Measurements from ENCODE around the gene CYP46A1.
A peak's percentile ranks its signal among the peaks of the same experiment; 100 is the strongest.

The CYP46A1 gene

DNA sequence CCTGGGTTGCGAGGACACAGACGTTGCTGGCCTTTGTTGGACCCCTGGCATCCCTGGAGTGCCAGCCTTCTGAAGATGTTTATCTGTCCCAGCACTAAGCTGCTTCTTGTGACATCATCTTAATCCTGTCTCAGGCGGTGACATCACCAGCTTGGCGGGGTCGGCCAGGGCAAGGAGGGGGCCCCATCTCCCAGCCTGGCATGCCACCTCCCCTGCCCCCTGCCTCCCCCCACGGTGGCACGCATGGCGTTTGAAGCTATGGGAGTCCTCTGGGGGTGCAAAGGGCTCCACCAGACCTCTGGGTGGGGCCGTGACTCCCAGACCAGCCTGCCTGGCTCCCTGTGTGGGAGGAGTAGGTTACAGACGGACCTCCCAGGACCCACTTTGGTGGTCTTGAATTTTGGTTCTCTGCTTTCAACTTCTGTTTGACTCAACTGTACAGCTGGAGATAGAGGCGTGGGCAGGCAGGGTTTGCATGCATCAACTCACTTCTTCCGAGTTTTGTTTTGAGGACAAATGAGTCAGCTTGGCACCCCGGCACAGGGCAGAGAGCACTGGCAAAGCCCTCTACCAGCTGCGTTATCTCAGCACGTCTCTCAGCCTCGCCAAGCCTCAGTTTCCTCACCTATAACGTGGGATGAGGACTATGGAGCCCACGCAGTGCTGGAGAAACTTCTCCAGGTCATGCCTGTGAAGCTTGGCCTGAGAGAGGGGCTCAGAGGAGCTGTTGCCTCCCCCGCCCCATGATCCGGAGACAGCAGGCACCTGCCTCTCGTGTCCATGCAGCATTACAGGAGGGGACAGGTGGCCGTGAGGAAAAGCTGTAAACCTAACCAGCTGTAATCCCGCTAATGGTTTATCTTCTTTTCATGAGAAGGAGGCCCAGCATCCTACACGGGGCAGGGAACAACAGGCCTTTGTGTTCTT lies 70.3 kb downstream of the CYP46A1 start:
- no peak for DNase-seq (ENCODE audit: low read depth, low spot score)
- no peak overlapping the region for H3K27ac ChIP-seq (ENCODE audit: low read length)
- H3K4me1 ChIP-seq (ENCODE audit: control insufficient read depth, insufficient read depth, low read length): peaks cover 2% of the 10 kb centered on the region; the same call in 1 of the 2 replicates

DNA sequence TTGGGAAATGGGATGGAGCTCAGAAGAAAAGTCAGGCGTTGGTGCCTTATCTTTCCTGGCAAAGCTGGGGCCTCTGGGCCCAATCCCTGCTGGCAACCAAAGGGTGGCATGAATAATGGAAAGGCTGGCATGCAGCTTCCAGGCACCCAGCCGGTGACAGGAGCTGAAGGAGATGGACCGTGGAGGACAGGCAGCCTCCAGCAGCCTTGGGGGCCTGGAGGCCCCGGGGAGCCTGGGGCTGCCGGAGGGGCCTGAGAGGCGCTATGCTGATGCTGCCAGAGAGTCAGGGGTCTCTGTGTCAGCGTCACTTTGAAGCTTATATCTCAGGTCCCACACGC lies 70.9 kb downstream of the CYP46A1 start:
- Histone ChIP-seq H3K4me1 (ENCODE audit: control insufficient read depth, insufficient read depth, low read length) (peaks cover 2% of the 10 kb centered on the region; the same call in 1 of the 2 replicates), H3K27me3 (ENCODE audit: control insufficient read depth, insufficient read depth, low read length) (no peaks in the 10 kb centered on the region), H3K4me3 (ENCODE audit: low read length) (no peak overlapping the region), H3K9me3 (ENCODE audit: control insufficient read depth, insufficient read depth, low read length) (no peaks in the 10 kb centered on the region), H3K27ac (ENCODE audit: low read length) (no peak overlapping the region), H3K36me3 (ENCODE audit: control insufficient read depth, insufficient read depth, low read length) (no peaks in the 10 kb centered on the region)
- no CpG with 5 or more reads among the region's 8 CpGs for WGBS (ENCODE audit: insufficient coverage, insufficient read length)
- DNase-seq (ENCODE audit: low read depth, low spot score): no peak

More for the DNA sequence above, 70.3 kb downstream of the CYP46A1 start:
- Histone ChIP-seq H3K27me3 (ENCODE audit: control insufficient read depth, insufficient read depth, low read length) (no peaks in the 10 kb centered on the region), H3K36me3 (ENCODE audit: control insufficient read depth, insufficient read depth, low read length) (no peaks in the 10 kb centered on the region), H3K9me3 (ENCODE audit: control insufficient read depth, insufficient read depth, low read length) (no peaks in the 10 kb centered on the region), H3K4me3 (ENCODE audit: low read length) (no peak overlapping the region)
- no CpG with 5 or more reads among the region's 24 CpGs for WGBS (ENCODE audit: insufficient coverage, insufficient read length)

DNA sequence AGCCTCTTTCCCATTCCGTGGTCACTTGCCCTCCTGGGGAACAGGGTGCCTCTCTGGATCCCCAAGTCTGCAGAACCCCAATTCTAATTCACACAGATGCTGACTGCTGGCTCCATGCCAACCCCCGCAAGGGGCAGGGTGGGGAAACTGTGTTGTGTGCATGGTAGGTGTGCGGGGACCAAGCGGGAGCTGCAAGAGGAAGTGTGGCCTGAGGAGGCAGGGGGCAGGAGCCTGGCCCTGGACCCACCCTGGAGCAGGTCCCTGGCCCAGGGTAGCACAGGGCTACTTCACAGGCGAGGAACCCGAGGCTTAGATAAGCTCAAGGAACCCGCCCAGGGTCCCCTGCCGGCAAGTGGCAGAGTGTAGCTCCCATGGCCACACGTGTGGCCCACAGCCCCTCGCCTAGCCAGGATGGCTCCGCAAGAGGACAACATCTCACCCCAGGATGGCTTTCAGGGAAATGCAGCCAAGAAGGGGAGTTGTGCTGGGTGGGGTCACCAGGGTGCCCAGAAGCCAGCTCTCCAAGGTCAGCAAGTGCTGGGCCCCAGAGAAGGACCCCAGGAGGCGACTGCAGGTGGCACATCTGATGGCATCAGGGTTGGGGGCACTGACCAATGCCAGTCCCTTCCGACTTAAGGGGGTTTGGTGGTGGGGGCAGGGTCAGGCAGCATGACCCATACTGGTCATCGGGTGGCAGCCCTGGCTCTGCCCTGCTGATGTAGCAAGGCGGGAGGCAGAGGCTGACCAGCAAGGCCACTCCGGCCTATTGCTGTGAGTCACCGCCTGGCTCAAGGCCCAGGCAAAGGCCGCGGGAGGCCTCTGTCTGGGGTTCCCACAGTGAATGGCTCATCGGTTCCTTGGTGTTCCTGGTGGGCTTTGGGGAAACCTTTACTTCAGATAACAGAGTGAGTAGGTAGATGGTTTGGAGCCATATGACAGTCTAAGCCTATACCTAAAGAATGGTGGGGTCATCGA lies 71.8 kb downstream of the CYP46A1 start:
- H3K4me3 ChIP-seq (ENCODE audit: low read length): no peak overlapping the region
- H3K27ac ChIP-seq (ENCODE audit: low read length): no peak overlapping the region
- no peak for DNase-seq (ENCODE audit: low read depth, low spot score)
- WGBS (ENCODE audit: insufficient coverage, insufficient read length): no CpG with 5 or more reads among the region's 21 CpGs
- no peaks in the 10 kb centered on the region for H3K36me3 ChIP-seq (ENCODE audit: control insufficient read depth, insufficient read depth, low read length)
- H3K9me3 ChIP-seq (ENCODE audit: control insufficient read depth, insufficient read depth, low read length): no peaks in the 10 kb centered on the region
- H3K4me1 ChIP-seq (ENCODE audit: control insufficient read depth, insufficient read depth, low read length): peaks cover 2% of the 10 kb centered on the region; the same call in 1 of the 2 replicates
- no peaks in the 10 kb centered on the region for H3K27me3 ChIP-seq (ENCODE audit: control insufficient read depth, insufficient read depth, low read length)

DNA sequence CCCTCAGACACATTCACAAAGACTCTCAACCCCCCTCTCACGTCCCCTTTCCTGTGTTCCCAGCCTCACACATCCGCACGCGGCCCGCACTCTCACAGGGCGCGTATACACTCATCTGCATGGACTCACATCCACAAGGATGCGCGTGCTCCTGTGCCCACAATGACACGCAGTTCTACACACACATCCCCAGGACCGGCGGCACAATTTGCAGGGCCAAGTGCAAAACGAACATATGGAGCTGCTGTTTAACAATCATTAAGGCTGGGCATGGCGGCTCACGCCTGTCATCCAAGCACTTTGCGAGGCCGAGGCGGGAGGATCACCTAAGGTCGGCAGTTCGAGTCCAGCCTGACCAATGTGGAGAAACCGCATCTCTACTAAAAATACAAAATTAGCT lies 72.7 kb downstream of the CYP46A1 start:
- DNase-seq (ENCODE audit: low read depth, low spot score): no peak
- Histone ChIP-seq H3K27ac (ENCODE audit: low read length) (no peak overlapping the region), H3K27me3 (ENCODE audit: control insufficient read depth, insufficient read depth, low read length) (no peaks in the 10 kb centered on the region), H3K4me3 (ENCODE audit: low read length) (no peak overlapping the region), H3K4me1 (ENCODE audit: control insufficient read depth, insufficient read depth, low read length) (peaks cover 2% of the 10 kb centered on the region; the same call in 1 of the 2 replicates), H3K9me3 (ENCODE audit: control insufficient read depth, insufficient read depth, low read length) (no peaks in the 10 kb centered on the region), H3K36me3 (ENCODE audit: control insufficient read depth, insufficient read depth, low read length) (no peaks in the 10 kb centered on the region)
- no CpG with 5 or more reads among the region's 21 CpGs for WGBS (ENCODE audit: insufficient coverage, insufficient read length)

DNA sequence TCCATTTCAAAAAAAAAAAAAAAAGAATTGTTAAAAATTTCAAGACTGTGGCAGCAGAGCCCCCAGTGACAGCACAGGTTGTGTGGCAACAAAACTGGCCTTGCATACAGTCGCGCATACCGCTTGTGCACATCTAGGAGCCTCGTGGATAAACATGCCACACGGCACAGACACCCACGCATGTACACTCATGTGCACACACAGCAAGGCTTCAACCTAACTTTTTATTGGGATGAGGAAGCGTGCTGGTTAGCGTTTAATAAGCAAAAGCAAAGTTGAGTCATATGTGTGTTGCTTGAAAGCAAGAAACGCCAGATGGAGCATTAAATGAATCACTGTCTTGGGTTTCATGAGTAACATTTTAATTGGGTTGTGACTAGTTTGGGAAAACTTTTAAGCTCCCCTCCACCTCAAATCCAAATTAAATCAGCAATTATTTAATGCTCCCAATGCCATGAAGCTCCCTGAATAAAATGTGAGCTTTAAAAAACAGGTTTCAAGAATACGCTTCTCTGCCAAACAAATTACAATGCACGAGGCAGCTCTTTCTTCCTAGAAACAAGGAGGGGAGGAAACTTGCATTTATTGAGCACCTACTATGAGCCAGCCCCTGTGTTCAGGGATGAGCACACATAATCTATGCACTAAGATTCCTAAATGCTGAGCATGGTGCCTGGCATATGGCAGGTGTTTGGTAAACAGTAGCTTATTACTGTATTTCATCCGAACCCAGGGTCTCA lies 73.4 kb downstream of the CYP46A1 start:
- H3K27ac ChIP-seq (ENCODE audit: low read length): no peak overlapping the region
- H3K27me3 ChIP-seq (ENCODE audit: control insufficient read depth, insufficient read depth, low read length): no peaks in the 10 kb centered on the region
- H3K36me3 ChIP-seq (ENCODE audit: control insufficient read depth, insufficient read depth, low read length): no peaks in the 10 kb centered on the region
- peaks cover 2% of the 10 kb centered on the region; the same call in 1 of the 2 replicates for H3K4me1 ChIP-seq (ENCODE audit: control insufficient read depth, insufficient read depth, low read length)
- no peaks in the 10 kb centered on the region for H3K9me3 ChIP-seq (ENCODE audit: control insufficient read depth, insufficient read depth, low read length)
- no peak overlapping the region for H3K4me3 ChIP-seq (ENCODE audit: low read length)
- WGBS (ENCODE audit: insufficient coverage, insufficient read length): no CpG with 5 or more reads among the region's 12 CpGs
- no peak for DNase-seq (ENCODE audit: low read depth, low spot score)

DNA sequence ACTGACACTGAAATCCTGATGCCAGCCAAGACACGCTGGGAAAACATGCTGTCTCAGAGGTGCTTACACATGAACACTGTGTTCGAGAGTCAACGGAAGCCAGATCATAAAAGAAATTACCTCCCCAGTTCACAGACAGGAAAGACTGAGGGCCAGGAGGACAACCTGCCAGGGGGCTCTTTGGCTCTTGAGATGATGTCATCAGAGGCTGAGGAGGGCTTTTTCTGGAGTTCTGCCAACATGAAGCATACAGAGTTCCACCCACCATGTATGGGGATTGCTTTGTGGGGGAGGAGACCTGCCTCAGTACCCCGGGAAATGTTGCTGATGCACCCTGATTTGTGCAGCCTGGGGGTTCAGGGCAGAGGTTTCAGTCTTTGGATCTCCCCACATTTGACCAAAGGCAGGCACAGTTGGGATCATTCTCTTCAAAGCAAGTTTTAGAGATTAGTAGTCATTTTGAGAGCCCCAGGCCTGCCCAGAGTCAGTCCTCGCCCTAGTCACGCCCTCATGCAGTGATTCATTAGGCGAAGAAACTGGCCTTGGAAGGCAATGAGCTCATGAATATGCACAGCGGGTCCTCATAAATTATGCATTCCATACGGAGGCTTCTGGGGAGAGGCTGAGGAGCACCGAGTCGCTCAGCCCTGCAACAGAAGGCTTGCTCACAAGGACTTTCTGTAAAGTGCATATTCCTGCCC lies 74.2 kb downstream of the CYP46A1 start:
- no peaks in the 10 kb centered on the region for H3K27me3 ChIP-seq (ENCODE audit: control insufficient read depth, insufficient read depth, low read length)
- DNase-seq (ENCODE audit: low read depth, low spot score): peak; percentile 39
- no peak overlapping the region for H3K27ac ChIP-seq (ENCODE audit: low read length)
- WGBS (ENCODE audit: insufficient coverage, insufficient read length): no CpG with 5 or more reads among the region's 11 CpGs
- no peak overlapping the region for H3K4me3 ChIP-seq (ENCODE audit: low read length)
- peaks cover 2% of the 10 kb centered on the region; the same call in 1 of the 2 replicates for H3K4me1 ChIP-seq (ENCODE audit: control insufficient read depth, insufficient read depth, low read length)
- no peaks in the 10 kb centered on the region for H3K36me3 ChIP-seq (ENCODE audit: control insufficient read depth, insufficient read depth, low read length)
- H3K9me3 ChIP-seq (ENCODE audit: control insufficient read depth, insufficient read depth, low read length): no peaks in the 10 kb centered on the region

DNA sequence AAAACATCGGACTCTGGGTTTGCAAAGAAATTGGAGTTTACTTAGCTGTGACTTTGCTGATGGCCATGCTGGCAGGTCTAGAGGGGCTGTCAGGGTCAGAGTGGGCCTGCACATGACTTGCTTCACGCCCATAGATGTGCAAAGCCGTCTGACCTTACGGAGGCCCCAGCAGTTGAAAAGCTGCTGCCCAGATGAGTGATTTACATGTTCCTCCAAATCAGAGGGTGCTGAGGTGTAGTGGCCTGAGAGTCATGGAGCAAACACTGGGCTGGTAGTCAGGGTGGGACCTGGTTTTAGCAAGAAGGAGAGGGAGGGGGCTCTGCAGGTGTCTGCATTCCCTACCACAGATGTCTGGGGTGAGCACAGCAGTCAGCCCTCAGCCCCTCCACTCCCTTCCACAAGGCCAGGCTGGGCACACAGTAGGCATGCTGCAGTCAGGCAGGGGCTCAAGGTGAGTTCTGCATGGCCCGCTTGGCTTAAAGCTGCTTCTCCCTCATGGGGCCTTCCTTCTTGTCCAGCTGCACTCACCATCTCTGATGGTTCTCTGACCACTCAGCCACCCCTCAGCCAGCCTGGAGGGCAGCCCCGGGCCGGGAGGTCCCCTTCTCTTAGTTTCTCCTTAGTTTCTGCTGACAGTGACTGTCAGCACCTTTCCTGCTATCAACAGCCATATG lies 74.9 kb downstream of the CYP46A1 start:
- DNase-seq (ENCODE audit: low read depth, low spot score): no peak
- WGBS (ENCODE audit: insufficient coverage, insufficient read length): no CpG with 5 or more reads among the region's 7 CpGs
- no peak overlapping the region for H3K4me3 ChIP-seq (ENCODE audit: low read length)
- H3K27ac ChIP-seq (ENCODE audit: low read length): no peak overlapping the region
- H3K27me3 ChIP-seq (ENCODE audit: control insufficient read depth, insufficient read depth, low read length): no peaks in the 10 kb centered on the region
- H3K9me3 ChIP-seq (ENCODE audit: control insufficient read depth, insufficient read depth, low read length): no peaks in the 10 kb centered on the region
- peaks cover 2% of the 10 kb centered on the region; the same call in 1 of the 2 replicates for H3K4me1 ChIP-seq (ENCODE audit: control insufficient read depth, insufficient read depth, low read length)
- no peaks in the 10 kb centered on the region for H3K36me3 ChIP-seq (ENCODE audit: control insufficient read depth, insufficient read depth, low read length)

DNA sequence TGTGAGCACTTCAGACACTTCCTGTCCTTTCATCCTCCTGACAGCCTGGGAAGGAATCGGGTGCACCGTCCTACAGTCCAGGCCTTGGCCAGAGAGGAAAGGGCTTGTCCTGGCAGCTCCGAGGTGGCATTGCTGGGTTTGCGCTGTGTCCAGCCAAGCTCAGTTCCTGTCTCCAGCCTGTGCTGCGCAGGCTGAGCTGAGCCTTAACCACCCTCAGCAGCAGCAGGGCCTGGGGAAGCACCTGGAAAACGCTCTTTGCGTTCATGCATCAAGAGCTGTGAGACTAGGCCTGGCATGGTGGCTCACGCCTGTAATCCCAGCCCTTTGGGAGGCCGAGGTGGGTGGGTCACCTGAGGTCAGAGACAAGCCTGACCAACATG lies 75.4 kb downstream of the CYP46A1 start:
- Histone ChIP-seq H3K36me3 (ENCODE audit: control insufficient read depth, insufficient read depth, low read length) (no peaks in the 10 kb centered on the region), H3K4me3 (ENCODE audit: low read length) (no peak overlapping the region), H3K4me1 (ENCODE audit: control insufficient read depth, insufficient read depth, low read length) (peaks cover 2% of the 10 kb centered on the region; the same call in 1 of the 2 replicates), H3K27ac (ENCODE audit: low read length) (no peak overlapping the region), H3K27me3 (ENCODE audit: control insufficient read depth, insufficient read depth, low read length) (no peaks in the 10 kb centered on the region), H3K9me3 (ENCODE audit: control insufficient read depth, insufficient read depth, low read length) (no peaks in the 10 kb centered on the region)
- DNase-seq (ENCODE audit: low read depth, low spot score): no peak
- WGBS (ENCODE audit: insufficient coverage, insufficient read length): no CpG with 5 or more reads among the region's 9 CpGs

DNA sequence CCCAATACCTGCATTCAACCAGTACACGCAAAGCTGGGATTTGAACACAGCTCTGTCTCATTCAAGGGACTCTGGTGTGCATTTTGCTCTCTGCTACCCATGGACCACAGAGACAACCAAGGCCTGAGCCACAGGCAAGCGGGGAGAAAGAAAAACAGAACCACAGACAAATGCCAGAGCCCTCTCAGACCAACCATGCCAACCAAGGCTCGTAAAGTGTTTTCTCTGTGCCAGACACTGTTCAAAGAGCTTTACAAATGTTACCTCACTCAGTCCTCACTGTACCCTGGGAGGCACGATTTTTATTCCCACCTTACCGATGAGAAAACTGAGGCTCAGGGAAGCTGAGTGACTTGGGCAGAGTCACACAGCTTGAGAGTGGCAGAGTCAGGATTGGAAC lies 76.7 kb downstream of the CYP46A1 start:
- Histone ChIP-seq H3K4me3 (ENCODE audit: low read length) (no peak overlapping the region), H3K4me1 (ENCODE audit: control insufficient read depth, insufficient read depth, low read length) (peaks cover 2% of the 10 kb centered on the region; the same call in 1 of the 2 replicates), H3K36me3 (ENCODE audit: control insufficient read depth, insufficient read depth, low read length) (no peaks in the 10 kb centered on the region), H3K9me3 (ENCODE audit: control insufficient read depth, insufficient read depth, low read length) (no peaks in the 10 kb centered on the region), H3K27ac (ENCODE audit: low read length) (no peak overlapping the region), H3K27me3 (ENCODE audit: control insufficient read depth, insufficient read depth, low read length) (no peaks in the 10 kb centered on the region)
- DNase-seq (ENCODE audit: low read depth, low spot score): no peak
- WGBS (ENCODE audit: insufficient coverage, insufficient read length): no CpG with 5 or more reads among the region's 5 CpGs
